OCI-LY1 (cell line): Measurements from ENCODE around the gene HPSE2.

Source experiments
- CTCF ChIP-seq: fragments of 200-600 bp; sonication (generic), shearing (Covaris generic); IDR thresholded peaks from 2 replicates; pipeline ENCODE4 v1.5.1; 2017; ENCODE audit warnings: mild to moderate bottlenecking, antibody characterized with exemption, low read length, moderate library complexity, mixed read lengths
- EZH2 ChIP-seq: fragments of 200-600 bp; sonication (generic), shearing (Covaris generic); IDR thresholded peaks from 2 replicates; pipeline ENCODE4 v1.8.0; 2017; ENCODE audit warnings: borderline replicate concordance, mixed run types, mild to moderate bottlenecking, antibody characterized with exemption, low read length, moderate library complexity, mixed read lengths

GRCh38 chr10:99002392-99002791 lies 233.3 kb downstream of the HPSE2 start:
- no peak for TF ChIP-seq CTCF
- no peak for TF ChIP-seq EZH2
